DMS 273 treated with DMSO at 0.1 percent for 48 hours (cell line): Measurements from ENCODE around the gene EPC1.
"Not testable (repeated sequence)": the region's sequence is repeated elsewhere in the genome, so short reads cannot be mapped to it uniquely, and the experiment has no call there.

Experiments used
- DNase-seq: peaks from one replicate; lab custom pipeline; 2025; lab: John Stamatoyannopoulos, UW

EPC1 gene

GRCh38 chr10:32372000-32372875 lies 25.3 kb upstream of the EPC1 start:
- DNase-seq = no peak

- no peak for DNase-seq
These were observed 24.1 kb upstream of the EPC1 start for GRCh38 chr10:32371101-32371500.

- DNase-seq = no peak
These were observed 21.0 kb upstream of the EPC1 start for GRCh38 chr10:32367793-32368453.

DNA sequence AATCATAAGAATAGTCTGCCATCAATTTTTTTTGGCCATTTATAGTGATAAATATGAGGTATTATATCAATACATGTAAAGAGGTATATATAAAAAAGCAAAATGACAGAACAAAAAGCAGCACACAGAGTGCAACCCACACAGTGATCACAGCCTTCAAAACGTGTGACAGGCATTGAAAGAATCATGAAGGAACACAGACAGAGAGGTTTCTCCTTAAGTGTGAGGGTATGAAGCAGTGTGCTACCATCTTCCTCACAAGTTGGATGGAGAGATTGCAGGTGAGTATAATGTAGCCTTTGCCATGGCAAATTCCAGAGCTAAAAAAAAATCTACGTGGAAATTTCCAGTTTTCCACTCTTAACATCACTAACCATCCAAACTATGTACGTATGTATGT lies 19.6 kb upstream of the EPC1 start:
- DNase-seq = no peak

GRCh38 chr10:32366111-32366510 lies 19.2 kb upstream of the EPC1 start:
- no peak for DNase-seq

DNA sequence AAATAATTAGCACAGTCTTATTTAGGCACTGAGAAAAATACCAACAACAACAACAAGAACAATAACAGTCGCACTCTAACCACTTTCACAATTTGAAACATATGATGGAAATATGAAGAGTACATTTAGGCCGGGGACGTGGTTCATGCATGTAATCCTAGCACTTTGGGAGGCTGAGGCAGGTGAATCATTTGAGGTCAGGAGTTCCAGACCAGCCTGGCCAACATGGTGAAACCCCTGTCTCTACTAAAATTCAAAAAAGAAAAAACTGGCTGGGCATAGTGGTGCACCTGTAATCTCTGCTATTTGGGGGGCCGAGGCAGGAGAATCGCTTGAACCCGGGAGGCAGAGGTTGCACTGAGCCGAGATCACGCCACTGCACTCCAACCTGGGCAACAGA lies 18.4 kb upstream of the EPC1 start:
- not testable (repeated sequence) for DNase-seq

DNA sequence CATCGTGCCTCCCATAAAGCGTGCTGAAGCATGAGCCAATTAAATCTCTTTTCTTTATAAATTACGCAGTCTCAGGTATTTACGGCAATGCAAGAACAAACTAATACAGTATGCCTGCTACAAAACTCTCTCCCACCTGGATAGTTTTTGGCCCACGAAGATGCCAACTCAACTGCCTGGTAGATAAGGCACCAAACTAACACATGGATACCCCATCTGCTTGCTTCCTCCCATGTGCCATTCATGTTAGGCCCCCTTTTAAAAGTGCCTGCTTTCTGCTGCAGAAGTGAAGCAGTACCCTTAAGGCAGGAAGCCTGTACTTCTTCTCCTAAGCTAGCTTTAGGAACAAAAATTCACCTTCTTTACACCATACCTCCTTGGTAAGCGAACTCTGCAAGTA lies 15.6 kb upstream of the EPC1 start:
- DNase-seq = no peak

DNA sequence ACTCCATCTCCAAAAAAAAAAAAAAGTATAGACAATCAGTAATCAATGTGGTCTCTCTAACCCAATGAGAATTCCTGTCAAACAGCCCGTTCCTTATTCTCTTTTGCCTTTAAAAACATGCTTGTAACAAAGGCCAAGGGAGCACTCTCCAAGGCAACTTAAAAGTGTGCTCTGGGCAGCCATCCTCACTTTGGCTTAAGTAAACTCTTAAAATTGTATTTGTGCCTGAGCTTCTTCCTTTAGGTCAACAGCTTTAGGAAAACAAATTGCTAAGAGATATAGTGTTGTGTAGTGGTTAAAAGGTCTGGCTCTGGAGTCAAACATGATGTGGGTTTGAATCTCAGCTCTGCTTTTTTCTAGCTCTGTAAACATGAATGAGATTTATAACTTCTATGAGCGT lies 13.9 kb upstream of the EPC1 start:
- no peak for DNase-seq

GRCh38 chr10:32360241-32360640 lies 13.3 kb upstream of the EPC1 start:
- no peak for DNase-seq

DNA sequence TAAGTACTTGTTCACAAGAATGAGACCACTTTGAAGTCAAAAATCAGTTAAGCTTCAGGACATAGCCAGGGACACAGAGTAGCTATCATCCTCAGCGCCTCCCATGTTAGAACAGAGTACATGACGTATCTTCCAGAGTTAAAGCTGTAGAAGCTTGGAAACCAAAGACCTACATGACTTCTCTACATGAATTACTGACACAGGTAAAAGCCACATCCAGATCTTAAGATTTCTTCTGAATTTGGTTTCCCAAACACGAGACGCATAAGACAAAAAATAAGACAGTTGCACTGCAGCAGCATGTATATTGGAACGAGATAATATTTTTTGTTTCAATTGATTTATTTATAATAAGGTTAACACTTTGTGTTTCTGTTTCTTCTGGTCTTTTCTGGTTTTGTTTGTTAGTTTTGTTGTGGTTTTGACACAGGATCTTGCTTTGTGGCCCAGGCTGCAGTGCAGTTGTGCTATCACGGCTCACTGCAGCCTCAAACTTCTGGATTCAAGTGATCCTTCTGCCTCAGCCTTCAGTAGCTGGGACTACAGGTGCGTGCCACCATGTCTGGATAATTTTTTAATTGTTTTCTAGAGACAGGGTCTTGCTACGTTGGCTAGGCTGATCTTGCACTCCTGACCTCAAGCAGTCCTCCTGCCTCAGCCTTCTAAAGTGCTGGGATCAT lies 10.2 kb upstream of the EPC1 start:
- no peak for DNase-seq

- not testable (repeated sequence) for DNase-seq
These were observed 7.7 kb upstream of the EPC1 start for GRCh38 chr10:32354690-32355089.

GRCh38 chr10:32350811-32351350 lies 3.9 kb upstream of the EPC1 start:
- no peak for DNase-seq

DNA sequence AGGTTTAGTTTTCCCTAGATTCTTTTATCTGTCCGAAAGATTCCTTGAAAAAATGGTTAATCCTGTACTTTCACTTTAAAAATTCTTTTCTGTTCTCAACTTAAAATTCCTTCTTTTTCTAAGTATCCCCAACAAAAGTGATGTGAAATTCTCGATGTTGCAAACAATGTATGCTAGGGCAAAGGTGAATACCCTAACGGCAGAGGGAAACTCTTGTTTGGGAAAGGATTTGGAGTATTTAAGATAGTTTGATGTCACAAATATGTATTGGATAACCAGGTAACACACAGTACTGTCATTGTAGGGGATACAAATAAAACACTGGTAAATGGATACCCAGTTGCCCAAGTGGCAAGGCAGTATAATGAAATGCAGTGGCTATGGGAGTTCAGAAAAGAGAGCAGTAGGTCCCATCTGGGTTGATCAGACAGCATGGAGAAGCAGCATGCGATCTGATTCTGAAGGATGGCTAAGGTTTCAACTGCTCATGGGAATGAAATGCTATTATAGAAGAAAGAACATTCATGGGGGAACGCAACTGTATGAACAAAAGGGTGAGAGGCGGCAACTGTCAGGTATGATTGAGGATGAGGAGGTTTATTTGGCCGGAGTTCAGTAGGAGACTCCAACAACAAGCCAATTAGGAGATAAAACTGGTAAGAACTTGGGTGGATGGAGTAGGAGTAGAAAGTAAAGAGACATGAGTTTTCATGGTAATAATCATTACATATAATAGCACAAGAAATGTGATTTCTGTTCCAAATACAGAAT lies 3.2 kb upstream of the EPC1 start:
- DNase-seq = no peak

DNA sequence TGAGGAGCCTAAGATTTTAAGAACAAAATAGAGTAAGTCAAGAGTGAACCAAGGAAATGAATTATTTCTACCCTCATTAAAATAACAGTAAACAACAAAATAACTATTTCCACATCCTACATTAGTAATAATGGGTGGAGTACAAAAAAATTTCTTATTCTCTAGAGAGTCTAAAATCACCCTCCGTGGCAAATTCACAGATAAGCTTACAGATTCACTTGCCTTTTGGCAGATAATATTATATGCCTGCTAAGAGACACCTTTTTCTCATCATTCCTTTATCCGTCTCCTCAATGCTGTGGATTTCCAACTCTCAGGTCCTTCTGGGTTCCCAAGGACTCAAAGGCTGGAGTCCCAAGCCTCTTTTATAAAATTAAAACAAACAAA lies 2.2 kb upstream of the EPC1 start:
- no peak for DNase-seq

- DNase-seq = no peak
These were observed 1.6 kb upstream of the EPC1 start for GRCh38 chr10:32348297-32349198.

DNA sequence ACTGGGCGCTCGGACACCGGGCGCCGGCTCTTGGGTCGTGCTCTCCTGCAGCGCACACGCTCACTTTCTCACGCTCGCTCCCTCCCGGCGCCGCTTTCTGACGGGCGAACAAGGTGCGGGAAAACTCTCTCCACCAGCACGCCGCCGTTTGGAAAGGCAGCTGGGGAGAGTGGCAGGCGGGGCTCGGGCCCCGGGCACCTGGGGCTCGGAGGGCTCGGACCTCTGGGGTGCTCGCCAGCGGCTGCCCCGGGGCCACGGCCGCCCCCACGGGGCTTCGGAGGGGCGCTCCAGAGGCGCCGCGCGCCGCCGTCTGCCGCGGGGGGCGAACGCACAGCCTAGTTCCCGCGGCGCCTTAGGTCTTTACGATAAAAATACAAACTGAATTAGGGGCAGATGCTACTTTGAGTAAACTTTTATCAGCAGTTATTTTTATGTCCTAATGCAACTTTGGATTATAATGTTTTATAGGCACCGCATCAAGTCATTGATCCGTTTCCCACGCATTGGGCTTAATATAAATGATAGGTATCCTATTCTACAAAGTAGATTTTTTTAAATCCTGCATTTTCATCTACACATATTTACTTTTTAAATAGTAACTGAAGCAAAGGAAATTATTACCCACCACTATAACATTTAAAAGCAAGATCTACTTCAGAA lies 535 bp upstream of the EPC1 start:
- no peak for DNase-seq

GRCh38 chr10:32346134-32346550 lies 816 bp downstream of the EPC1 start:
- peak; percentile 82 for DNase-seq

- no peak for DNase-seq
These were observed 5.4 kb downstream of the EPC1 start for GRCh38 chr10:32341596-32341995.

GRCh38 chr10:32340596-32341180 lies 6.3 kb downstream of the EPC1 start:
- no peak for DNase-seq

DNA sequence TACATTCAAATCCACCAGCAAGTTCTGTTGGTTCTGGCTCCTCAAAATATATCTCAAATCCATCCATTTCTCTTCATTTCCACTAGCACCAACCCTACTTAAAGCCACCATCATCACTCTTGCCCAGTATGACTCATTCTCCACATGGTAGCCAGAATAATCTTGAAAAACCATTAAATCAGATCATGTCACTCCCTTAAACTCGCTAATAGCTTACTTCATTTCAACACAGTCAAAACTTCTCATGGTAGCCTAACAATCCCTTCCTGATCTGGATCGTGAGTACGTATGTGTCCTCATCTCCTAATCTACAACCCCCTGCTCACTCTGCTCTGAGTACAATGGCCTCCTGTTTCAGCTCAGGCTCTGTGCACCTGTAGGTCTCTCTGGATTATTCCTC lies 8.7 kb downstream of the EPC1 start:
- no peak for DNase-seq
